ENCODE results near the gene SSPN.

- no peak for TF ChIP-seq NFRKB (IDR thresholded peaks at IDR 0.05)
- no peak for TF ChIP-seq FOXM1 (IDR thresholded peaks at IDR 0.05; ENCODE audit: borderline replicate concordance)
- no peak for TF ChIP-seq LEF1 (IDR thresholded peaks at IDR 0.05; ENCODE audit: borderline replicate concordance)
- no peak for TF ChIP-seq TARDBP (IDR thresholded peaks at IDR 0.05)
- TF ChIP-seq L3MBTL2 (conservative IDR thresholded peaks at IDR 0.05) = no peak
- no peak for TF ChIP-seq FOXK2 (IDR thresholded peaks at IDR 0.05)
- no peak for TF ChIP-seq ARNT (IDR thresholded peaks at IDR 0.05)
- TF ChIP-seq SP1 (IDR thresholded peaks at IDR 0.05) = no peak
- no peak for TF ChIP-seq ELF4 (IDR thresholded peaks at IDR 0.05)
- no peak for TF ChIP-seq SUZ12 (IDR thresholded peaks at IDR 0.05)
- no peak for TF ChIP-seq PKNOX1 (IDR thresholded peaks at IDR 0.05)
- TF ChIP-seq HDGF (IDR thresholded peaks at IDR 0.05; ENCODE audit: borderline replicate concordance) = no peak
- no peak for TF ChIP-seq ZNF384 (IDR thresholded peaks at IDR 0.05)
Measured at GRCh38 chr12:26282339-26282940, 87.1 kb downstream of the SSPN start.

Measured in HEK293T (cell line).